Measurements from ENCODE around the gene DNAH17. TPM values are rescaled to one million over a fixed set of nuclear protein-coding genes. Genes with fewer than 3 reads are reported as not detected.

Gene DNAH17
- total RNA-seq, 3 donors from 2014 or later (not counting 1 experiment from before 2014, with no cell fraction given), result 0.16 to 0.25 (median 0.24) TPM

- no peak overlapping the region for H3K4me3 Mint-ChIP-seq
Observed at GRCh38 chr17:78510141-78511075, 66.8 kb downstream of the DNAH17 start.

GRCh38 chr17:78507526-78507925 is 69.7 kb downstream of the DNAH17 start:
- Mint-ChIP-seq H3K9me3 (no peaks in the 10 kb centered on the region), H3K4me1 (no peaks in the 10 kb centered on the region), H3K4me3 (no peak overlapping the region)

More at GRCh38 chr17:78510141-78511075, 66.8 kb downstream of the DNAH17 start:
- Histone ChIP-seq H3K27ac (ENCODE audit: low read length) (no peak overlapping the region), H3K36me3 (ENCODE audit: control insufficient read depth, insufficient read depth, low read length) (no peaks in the 10 kb centered on the region), H3K27me3 (ENCODE audit: control insufficient read depth, insufficient read depth, low read length) (no peaks in the 10 kb centered on the region), H3K4me1 (ENCODE audit: control insufficient read depth, insufficient read depth, low read length) (no peaks in the 10 kb centered on the region), H3K4me3 (ENCODE audit: low read length) (no peak overlapping the region), H3K9me3 (ENCODE audit: control insufficient read depth, insufficient read depth, low read length) (no peaks in the 10 kb centered on the region)
- Mint-ChIP-seq H3K27me3 (ENCODE audit: low read depth in 2 of 2) (no peaks in the 10 kb centered on the region), H3K36me3 (no peaks in the 10 kb centered on the region), H3K9me3 (no peaks in the 10 kb centered on the region), H3K4me1 (no peaks in the 10 kb centered on the region), H3K27ac (no peak overlapping the region)
- 89% methylated on average over 26 of the region's 28 CpGs for whole genome bisulfite sequencing (ENCODE audit: insufficient coverage)
- intact Hi-C loops (cut with micrococcal nuclease), result no loop called here
- DNase-seq (no peak), ATAC-seq (no peak)
- no peak for TF ChIP-seq CTCF (IDR thresholded peaks at IDR 0.05)

GRCh38 chr17:78506454-78507309 is 70.5 kb downstream of the DNAH17 start:
- Mint-ChIP-seq H3K4me3 (no peak overlapping the region), H3K36me3 (no peaks in the 10 kb centered on the region), H3K27me3 (ENCODE audit: low read depth in 2 of 2) (no peaks in the 10 kb centered on the region), H3K4me1 (no peaks in the 10 kb centered on the region), H3K9me3 (no peaks in the 10 kb centered on the region), H3K27ac (no peak overlapping the region)
- Histone ChIP-seq H3K36me3 (ENCODE audit: control insufficient read depth, insufficient read depth, low read length) (no peaks in the 10 kb centered on the region), H3K9me3 (ENCODE audit: control insufficient read depth, insufficient read depth, low read length) (no peaks in the 10 kb centered on the region), H3K4me1 (ENCODE audit: control insufficient read depth, insufficient read depth, low read length) (no peaks in the 10 kb centered on the region), H3K4me3 (ENCODE audit: low read length) (no peak overlapping the region), H3K27me3 (ENCODE audit: control insufficient read depth, insufficient read depth, low read length) (no peaks in the 10 kb centered on the region), H3K27ac (ENCODE audit: low read length) (no peak overlapping the region)
- DNase-seq (no peak), ATAC-seq (no peak)
- WGBS (ENCODE audit: insufficient coverage), result 72% methylated on average over 20 of the region's 20 CpGs
- no peak for TF ChIP-seq CTCF (IDR thresholded peaks at IDR 0.05)
- intact Hi-C loops (cut with micrococcal nuclease), result no loop called here

More at GRCh38 chr17:78507526-78507925, 69.7 kb downstream of the DNAH17 start:
- no peaks in the 10 kb centered on the region for H3K9me3 ChIP-seq (ENCODE audit: control insufficient read depth, insufficient read depth, low read length)
- DNase-seq (no peak), ATAC-seq (no peak)
- no peak overlapping the region for H3K27ac ChIP-seq (ENCODE audit: low read length)
- H3K36me3 ChIP-seq (ENCODE audit: control insufficient read depth, insufficient read depth, low read length), result no peaks in the 10 kb centered on the region
- no peak overlapping the region for H3K4me3 ChIP-seq (ENCODE audit: low read length)
- no peak for TF ChIP-seq CTCF (IDR thresholded peaks at IDR 0.05)
- no peaks in the 10 kb centered on the region for H3K27me3 ChIP-seq (ENCODE audit: control insufficient read depth, insufficient read depth, low read length)
- no peaks in the 10 kb centered on the region for H3K4me1 ChIP-seq (ENCODE audit: control insufficient read depth, insufficient read depth, low read length)
- 95% methylated on average over 11 of the region's 11 CpGs for WGBS (ENCODE audit: insufficient coverage)
- no peaks in the 10 kb centered on the region for H3K36me3 Mint-ChIP-seq
- no peak overlapping the region for H3K27ac Mint-ChIP-seq
- intact Hi-C loops (cut with micrococcal nuclease), result no loop called here
- H3K27me3 Mint-ChIP-seq (ENCODE audit: low read depth in 2 of 2), result no peaks in the 10 kb centered on the region
